Activated T-cell treated with anti-CD3 and anti-CD28 coated beads for 1 hour (primary cell): ENCODE data around the gene SLC39A11.

Source experiments
- DNase-seq: peaks from one replicate; pipeline ENCODE4 v3.0.0-alpha.2; 2020; ENCODE audit warnings: low read depth

The SLC39A11 gene

DNA sequence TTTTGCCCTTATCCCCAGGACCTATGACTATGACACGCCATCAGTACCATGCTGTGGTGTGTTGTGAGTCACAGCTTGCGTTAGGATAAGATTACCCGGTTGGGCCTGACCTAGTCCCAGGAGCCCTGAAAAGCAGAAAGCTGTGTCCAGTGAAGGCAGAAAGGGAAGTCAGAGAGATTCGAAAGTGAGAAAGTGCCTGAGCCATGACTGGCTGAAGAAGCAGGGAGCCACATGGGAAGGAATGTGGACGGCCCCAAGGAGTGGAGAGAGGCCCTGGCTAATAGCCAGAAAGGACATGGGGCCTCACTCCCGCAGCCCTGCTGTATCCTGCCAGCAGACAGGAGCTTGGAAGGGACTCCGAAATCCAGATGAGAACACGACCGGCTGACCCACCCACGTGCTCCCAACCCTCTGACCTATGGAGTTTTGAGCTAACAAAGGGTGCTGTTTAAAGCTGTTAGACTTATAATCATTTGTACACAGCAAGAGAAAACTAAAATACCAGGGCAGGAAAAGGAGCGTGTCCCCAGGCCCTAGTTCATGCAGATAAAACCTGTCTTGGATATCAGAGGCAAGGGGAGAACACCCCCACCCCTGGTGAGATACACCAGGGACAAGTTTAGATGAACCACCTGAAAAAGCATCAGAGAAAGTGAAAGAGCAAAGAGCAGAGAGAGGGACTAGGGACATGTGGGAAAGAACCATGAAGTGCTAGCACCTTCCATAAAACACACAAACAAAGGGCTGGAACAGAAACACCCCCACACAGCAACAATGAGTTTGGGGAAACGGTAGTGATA is 115.3 kb downstream of the SLC39A11 start:
- no peak for DNase-seq

GRCh38 chr17:72975509-72975908 is 117.0 kb downstream of the SLC39A11 start:
- DNase-seq: no peak

DNA sequence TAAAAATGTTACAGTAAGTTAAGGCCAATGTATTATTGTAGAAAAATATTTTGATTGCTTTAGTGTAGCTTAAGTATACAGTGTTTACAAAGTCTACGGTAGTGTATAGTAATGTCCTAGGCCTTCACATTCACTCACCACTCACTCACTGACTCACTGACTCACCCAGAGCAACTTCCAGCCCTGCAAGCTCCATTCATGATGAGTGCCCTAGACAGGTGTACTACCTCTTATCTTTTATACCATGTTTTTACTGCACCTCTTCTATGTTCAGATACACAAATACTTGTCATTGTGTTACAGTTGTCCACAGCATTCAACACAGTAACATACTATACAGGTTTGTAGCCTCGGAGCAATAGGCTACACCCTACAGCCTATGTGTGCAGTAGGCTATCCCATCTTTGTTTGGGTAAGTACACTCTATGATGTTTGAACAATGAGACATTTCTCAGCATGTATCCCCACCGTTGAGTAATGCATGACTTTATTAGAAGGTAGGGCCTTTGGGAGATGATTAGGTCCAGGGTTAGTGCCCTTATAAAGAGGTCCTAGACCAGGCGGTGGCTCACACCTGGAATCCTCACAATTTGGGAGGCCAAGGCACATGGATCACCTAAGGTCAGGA is 117.8 kb downstream of the SLC39A11 start:
- no peak for DNase-seq

DNA sequence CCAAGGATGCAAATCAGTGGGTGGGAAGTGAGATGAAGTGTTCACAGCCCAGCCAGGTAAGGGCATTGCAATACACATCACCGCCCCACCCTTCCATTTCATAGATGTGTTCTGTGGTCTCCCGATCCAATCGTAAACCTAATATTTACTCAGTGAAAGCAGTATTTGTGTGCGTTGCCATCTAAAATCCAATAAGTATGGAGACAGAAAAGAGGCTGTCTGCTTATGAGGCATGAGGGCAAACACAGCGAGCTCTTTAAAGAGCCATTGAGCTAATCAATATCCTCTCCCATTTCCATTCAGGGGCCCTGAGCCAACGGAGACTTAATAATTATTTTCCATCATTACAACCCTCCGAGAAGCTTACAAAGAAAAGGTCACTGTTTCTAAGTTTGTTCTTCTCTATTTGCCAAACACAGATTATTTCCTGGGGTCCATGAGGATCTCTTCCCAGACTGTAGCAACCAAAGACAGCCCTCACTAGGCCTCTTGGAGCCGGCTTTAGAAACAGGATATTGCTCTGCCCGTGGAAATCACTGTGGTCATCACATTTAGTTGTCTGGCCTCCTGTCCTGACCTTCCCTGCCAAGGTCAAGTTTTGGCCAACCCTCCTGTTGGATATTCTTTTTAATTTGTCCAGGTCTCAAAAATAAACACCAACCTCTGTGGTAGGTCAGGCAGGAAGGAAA is 120.1 kb downstream of the SLC39A11 start:
- no peak for DNase-seq

GRCh38 chr17:72971226-72971880 is 121.1 kb downstream of the SLC39A11 start:
- no peak for DNase-seq

GRCh38 chr17:72970797-72971196 is 121.7 kb downstream of the SLC39A11 start:
- DNase-seq: no peak

DNA sequence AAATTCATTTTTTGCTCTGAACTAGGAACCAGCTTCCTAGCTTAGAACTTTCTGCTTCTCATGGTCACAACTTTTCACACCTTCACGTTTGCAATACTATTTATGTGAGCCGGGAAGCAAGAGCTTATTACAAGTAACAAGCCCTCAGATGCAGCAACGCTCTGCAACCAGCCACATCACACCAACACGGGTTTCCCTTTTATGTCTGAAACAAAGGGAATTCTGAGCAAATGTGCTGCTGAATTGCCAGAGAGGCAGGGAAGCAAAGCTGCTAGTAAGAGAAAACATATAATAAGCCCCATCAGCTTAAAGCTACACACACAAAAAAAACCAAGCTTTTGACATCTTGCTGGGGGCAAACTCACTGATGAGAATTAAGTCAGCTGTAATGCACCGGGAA is 122.2 kb downstream of the SLC39A11 start:
- no peak for DNase-seq

DNA sequence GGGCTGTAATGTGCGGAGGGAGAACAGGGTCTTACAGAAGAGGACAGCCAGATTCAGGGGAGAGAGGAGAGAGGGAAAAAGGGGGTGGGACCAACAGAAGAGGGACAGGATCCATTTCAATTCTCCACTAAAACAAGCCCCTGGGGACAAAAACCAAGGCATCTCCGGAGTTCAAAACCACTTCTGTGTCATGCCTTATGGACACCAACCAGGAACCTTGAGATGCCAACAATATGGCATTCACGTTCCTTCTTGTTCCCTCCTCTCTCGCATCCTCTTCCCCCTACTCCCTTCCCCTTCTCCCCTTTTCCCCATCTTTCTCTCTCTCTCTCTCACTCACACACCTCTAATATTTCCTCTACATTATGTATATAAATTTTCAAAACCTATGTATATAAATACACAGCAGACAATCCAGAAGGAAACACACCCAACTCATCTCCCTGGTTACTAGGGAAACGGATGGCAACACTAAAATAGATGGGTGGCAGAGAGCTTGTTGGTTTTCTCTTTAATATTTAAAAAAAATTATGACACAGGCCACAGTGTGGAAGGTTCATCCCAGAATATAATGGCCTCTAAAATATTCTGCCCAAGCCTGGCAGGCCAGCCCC is 123.1 kb downstream of the SLC39A11 start:
- no peak for DNase-seq

- DNase-seq: no peak
These were observed 123.7 kb downstream of the SLC39A11 start for GRCh38 chr17:72968798-72969197.

- DNase-seq: no peak
These were observed 124.4 kb downstream of the SLC39A11 start for GRCh38 chr17:72967977-72968585.

- no peak for DNase-seq
These were observed 125.1 kb downstream of the SLC39A11 start for GRCh38 chr17:72967277-72967970.

- DNase-seq: no peak
These were observed 130.4 kb downstream of the SLC39A11 start for GRCh38 chr17:72962106-72962505.

DNA sequence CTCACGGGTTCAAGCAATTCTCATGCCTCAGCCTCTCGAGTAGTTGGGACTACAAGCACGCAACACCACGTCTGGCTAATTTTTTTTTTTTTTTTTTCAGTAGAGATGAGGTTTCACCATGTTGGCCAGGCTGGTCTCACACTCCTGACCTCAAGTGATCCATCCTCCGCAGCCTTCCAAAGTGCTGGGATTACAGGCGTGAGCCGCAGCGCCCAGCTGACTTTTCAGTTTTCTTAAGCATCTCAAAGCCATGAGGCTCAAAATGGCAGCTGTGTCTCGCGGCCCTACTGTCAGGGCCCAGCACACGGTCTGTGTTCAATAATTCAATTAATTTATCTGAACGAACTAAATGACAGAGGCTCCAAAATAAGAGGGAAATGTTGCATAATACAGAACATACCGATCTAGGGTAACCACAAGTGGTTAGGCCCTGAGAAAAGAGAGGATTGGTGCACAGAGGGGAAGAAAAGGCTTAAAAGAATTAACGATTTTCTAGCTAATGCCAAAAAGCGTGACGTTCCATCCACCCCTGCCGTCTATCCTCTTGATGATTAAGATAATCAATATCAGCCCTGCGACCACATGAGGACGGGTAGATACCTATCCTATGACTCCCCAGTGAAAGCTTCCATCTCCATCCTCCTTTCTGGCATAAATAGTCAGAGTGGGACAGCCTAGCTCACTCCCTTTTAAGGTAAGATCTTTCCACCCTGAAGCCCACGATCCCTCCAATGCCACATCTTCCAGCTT is 136.9 kb downstream of the SLC39A11 start:
- no peak for DNase-seq

DNA sequence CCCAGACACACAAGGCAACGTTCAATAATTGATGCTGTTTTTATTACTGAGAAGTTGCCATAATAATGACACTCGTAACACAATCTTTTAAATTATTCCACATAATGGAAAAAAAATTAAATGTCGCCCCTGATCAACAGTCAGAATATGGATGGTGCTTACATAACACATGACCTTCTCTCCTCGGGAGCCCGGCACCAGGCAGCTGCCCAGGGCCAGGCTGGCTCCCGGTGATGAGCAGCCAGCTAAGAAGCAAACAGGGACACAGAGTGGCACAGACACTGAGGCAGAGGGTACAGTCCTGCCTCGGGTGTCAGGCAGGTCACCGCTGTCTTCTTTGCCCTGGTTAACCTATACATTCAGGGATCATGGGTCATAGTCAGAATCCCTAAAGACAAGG is 137.9 kb downstream of the SLC39A11 start:
- DNase-seq: no peak

DNA sequence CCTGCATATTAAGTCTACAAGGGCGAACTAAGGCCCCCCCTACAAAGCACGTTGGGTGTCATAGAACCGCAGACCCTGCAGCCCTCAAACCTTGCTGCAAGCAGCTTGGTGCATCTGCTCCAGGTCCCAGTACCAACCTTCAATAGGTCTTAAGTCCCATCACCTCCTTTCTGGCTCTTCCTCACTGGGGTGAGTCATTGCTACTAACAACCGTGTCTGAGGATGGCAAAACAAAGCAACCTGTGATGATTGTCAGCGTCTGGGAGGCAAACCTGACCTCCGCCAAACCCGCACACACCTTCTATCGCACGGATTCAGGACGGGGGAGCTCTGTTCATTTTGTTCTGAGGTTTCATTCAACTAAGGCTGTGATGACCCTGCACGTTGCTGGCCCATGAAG is 138.9 kb downstream of the SLC39A11 start:
- DNase-seq: no peak

DNA sequence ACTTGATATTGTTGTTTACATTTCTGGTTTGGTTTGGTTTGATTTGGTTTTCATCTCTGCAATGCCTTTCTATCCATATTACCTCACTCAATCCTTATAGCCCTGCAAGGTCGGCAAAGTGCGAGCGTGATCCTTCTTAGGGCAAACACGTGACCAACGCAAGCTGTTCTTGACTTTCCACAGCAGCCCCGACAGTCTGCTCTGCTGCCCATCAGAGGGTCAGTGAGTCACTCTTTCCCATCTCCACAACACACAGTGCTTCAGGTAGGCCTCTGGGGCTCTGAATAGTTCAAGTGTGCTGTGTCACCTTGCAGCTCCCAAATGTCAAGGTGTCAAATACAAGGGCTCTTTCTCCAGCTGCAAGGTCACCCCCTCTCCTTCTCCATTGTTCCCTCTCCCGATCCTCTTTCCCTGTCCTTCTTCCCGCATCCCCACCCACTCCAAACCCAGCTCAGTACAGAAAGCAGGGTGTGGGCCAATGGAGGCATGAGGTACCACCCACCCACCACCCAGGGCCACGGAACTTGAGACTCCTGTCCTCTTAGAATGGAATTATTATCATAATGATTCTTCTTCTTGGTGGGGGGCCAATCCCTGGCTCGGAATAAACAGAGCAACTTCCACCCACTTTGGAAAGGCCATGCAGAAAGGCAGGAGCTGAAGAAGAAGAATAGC is 139.7 kb downstream of the SLC39A11 start:
- DNase-seq: no peak

- DNase-seq: no peak
These were observed 140.3 kb downstream of the SLC39A11 start for GRCh38 chr17:72952220-72952619.

- no peak for DNase-seq
These were observed 142.1 kb downstream of the SLC39A11 start for GRCh38 chr17:72950242-72950931.

GRCh38 chr17:72948115-72948514 is 144.4 kb downstream of the SLC39A11 start:
- DNase-seq: no peak
